Measurements from ENCODE around the gene IGF2R.

Gene IGF2R

DNA sequence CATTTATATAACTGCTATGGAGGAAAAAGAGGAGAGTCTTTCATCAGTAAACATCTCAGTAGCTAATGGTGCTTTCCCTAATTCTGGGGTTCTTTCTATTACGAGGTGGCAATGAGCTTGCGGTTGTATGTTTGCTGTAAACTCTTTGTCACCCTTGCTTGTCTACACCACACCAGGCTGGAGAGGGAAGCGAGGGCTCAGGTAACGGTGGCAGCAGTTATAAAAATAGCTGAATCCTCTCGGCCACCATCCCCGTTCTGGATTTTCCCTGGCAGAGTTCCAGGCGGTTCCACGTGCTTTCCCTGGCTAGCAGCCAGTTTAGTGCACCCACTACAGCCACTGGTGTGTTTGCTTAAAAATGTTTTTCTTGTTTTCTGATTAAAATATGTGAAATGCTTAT is 39.1 kb upstream of the IGF2R start:
- TF ChIP-seq CTCF (IDR thresholded peaks at IDR 0.05; ENCODE audit: low read depth, low read length, poor library complexity, severe bottlenecking) (no peak), EZH2phosphoT487 (IDR thresholded peaks at IDR 0.05; ENCODE audit: borderline replicate concordance, low read length) (no peak)
- Histone ChIP-seq H3K4me3 (ENCODE audit: low read length) (no peak overlapping the region), H3K79me2 (ENCODE audit: control insufficient read depth, low read length) (no peaks in the 10 kb centered on the region), H3K9me3 (ENCODE audit: control insufficient read depth, insufficient read depth, low read length) (no peaks in the 10 kb centered on the region), H3K27me3 (ENCODE audit: control insufficient read depth, low read length) (0 out of 2 replicates have a peak, but pooled peaks cover 3% of the 10 kb centered on the region), H3K4me1 (ENCODE audit: control insufficient read depth, low read length) (peaks cover 11% of the 10 kb centered on the region), H4K20me1 (ENCODE audit: control insufficient read depth, insufficient read depth, low read depth, low read length) (no peaks in the 10 kb centered on the region), H3K36me3 (ENCODE audit: control insufficient read depth, low read length) (no peaks in the 10 kb centered on the region), H3K4me2 (ENCODE audit: low read length) (no peak overlapping the region), H3K27ac (ENCODE audit: low read depth, low read length) (no peak overlapping the region), H3K9me2 (replicated peaks; ENCODE audit: control insufficient read depth, low read length) (no peaks in the 10 kb centered on the region), H3F3A (ENCODE audit: control insufficient read depth, insufficient read depth) (no peaks in the 10 kb centered on the region)

DNA sequence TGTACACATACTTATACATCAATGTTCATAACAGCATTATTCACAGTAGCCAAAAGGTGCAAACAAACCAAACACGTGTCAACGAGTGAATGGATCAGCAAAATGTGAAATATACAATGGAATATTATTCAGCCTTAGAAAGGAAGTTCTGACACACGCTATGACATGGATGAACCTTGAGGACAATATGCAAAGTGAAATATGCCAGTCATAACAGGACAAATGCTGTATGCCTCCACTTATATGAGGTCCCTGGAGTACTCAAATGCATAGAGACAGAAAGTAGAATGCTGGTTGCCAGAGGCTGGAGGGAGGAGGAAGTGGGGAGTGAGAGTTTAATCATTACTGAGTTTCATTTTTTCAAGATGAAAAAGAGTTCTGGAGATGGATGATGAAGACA is 37.8 kb upstream of the IGF2R start:
- TF ChIP-seq CTCF (IDR thresholded peaks at IDR 0.05; ENCODE audit: low read depth, low read length, poor library complexity, severe bottlenecking) (no peak), EZH2phosphoT487 (IDR thresholded peaks at IDR 0.05; ENCODE audit: borderline replicate concordance, low read length) (no peak)
- Histone ChIP-seq H3K27me3 (ENCODE audit: control insufficient read depth, low read length) (0 out of 2 replicates have a peak, but pooled peaks cover 3% of the 10 kb centered on the region), H3K9me3 (ENCODE audit: control insufficient read depth, insufficient read depth, low read length) (no peaks in the 10 kb centered on the region), H3K9me2 (replicated peaks; ENCODE audit: control insufficient read depth, low read length) (no peaks in the 10 kb centered on the region), H3K27ac (ENCODE audit: low read depth, low read length) (no peak overlapping the region), H3K79me2 (ENCODE audit: control insufficient read depth, low read length) (no peaks in the 10 kb centered on the region), H4K20me1 (ENCODE audit: control insufficient read depth, insufficient read depth, low read depth, low read length) (no peaks in the 10 kb centered on the region), H3K36me3 (ENCODE audit: control insufficient read depth, low read length) (no peaks in the 10 kb centered on the region), H3K4me1 (ENCODE audit: control insufficient read depth, low read length) (peaks cover 11% of the 10 kb centered on the region), H3K4me3 (ENCODE audit: low read length) (no peak overlapping the region), H3K4me2 (ENCODE audit: low read length) (no peak overlapping the region), H3F3A (ENCODE audit: control insufficient read depth, insufficient read depth) (no peaks in the 10 kb centered on the region)

GRCh38 chr6:159931846-159932245 is 37.0 kb upstream of the IGF2R start:
- no peaks in the 10 kb centered on the region for H3K36me3 ChIP-seq (ENCODE audit: control insufficient read depth, low read length)
- TF ChIP-seq CTCF (IDR thresholded peaks at IDR 0.05; ENCODE audit: low read depth, low read length, poor library complexity, severe bottlenecking) (no peak), EZH2phosphoT487 (IDR thresholded peaks at IDR 0.05; ENCODE audit: borderline replicate concordance, low read length) (no peak)
- H4K20me1 ChIP-seq (ENCODE audit: control insufficient read depth, insufficient read depth, low read depth, low read length), result no peaks in the 10 kb centered on the region
- no peaks in the 10 kb centered on the region for H3K9me3 ChIP-seq (ENCODE audit: control insufficient read depth, insufficient read depth, low read length)
- H3K4me1 ChIP-seq (ENCODE audit: control insufficient read depth, low read length), result peaks cover 11% of the 10 kb centered on the region
- H3K79me2 ChIP-seq (ENCODE audit: control insufficient read depth, low read length), result no peaks in the 10 kb centered on the region
- no peaks in the 10 kb centered on the region for H3K9me2 ChIP-seq (replicated peaks; ENCODE audit: control insufficient read depth, low read length)
- no peak overlapping the region for H3K27ac ChIP-seq (ENCODE audit: low read depth, low read length)
- peaks cover 9% of the 10 kb centered on the region for H3K27me3 ChIP-seq (ENCODE audit: control insufficient read depth, low read length)
- H3K4me3 ChIP-seq (ENCODE audit: low read length), result no peak overlapping the region
- no peaks in the 10 kb centered on the region for H3F3A ChIP-seq (ENCODE audit: control insufficient read depth, insufficient read depth)
- no peak overlapping the region for H3K4me2 ChIP-seq (ENCODE audit: low read length)

GRCh38 chr6:159933077-159933476 is 35.8 kb upstream of the IGF2R start:
- peaks cover 11% of the 10 kb centered on the region for H3K4me1 ChIP-seq (ENCODE audit: control insufficient read depth, low read length)
- H3K27me3 ChIP-seq (ENCODE audit: control insufficient read depth, low read length), result peaks cover 11% of the 10 kb centered on the region
- H3K4me2 ChIP-seq (ENCODE audit: low read length), result no peak overlapping the region
- H3F3A ChIP-seq (ENCODE audit: control insufficient read depth, insufficient read depth), result no peaks in the 10 kb centered on the region
- no peak for TF ChIP-seq CTCF (IDR thresholded peaks at IDR 0.05; ENCODE audit: low read depth, low read length, poor library complexity, severe bottlenecking)
- TF ChIP-seq EZH2phosphoT487 (IDR thresholded peaks at IDR 0.05; ENCODE audit: borderline replicate concordance, low read length), result no peak
- no peaks in the 10 kb centered on the region for H3K9me3 ChIP-seq (ENCODE audit: control insufficient read depth, insufficient read depth, low read length)
- H3K4me3 ChIP-seq (ENCODE audit: low read length), result no peak overlapping the region
- H4K20me1 ChIP-seq (ENCODE audit: control insufficient read depth, insufficient read depth, low read depth, low read length), result no peaks in the 10 kb centered on the region
- H3K27ac ChIP-seq (ENCODE audit: low read depth, low read length), result no peak overlapping the region
- H3K79me2 ChIP-seq (ENCODE audit: control insufficient read depth, low read length), result no peaks in the 10 kb centered on the region
- H3K36me3 ChIP-seq (ENCODE audit: control insufficient read depth, low read length), result no peaks in the 10 kb centered on the region
- no peaks in the 10 kb centered on the region for H3K9me2 ChIP-seq (replicated peaks; ENCODE audit: control insufficient read depth, low read length)
